Esophagus squamous epithelium (tissue), 5 donors: Measurements from ENCODE around the gene LUC7L. TPM values are rescaled to one million over a fixed set of nuclear protein-coding genes. Genes with fewer than 3 reads are reported as not detected.

ENCODE experiments used
- DNase-seq: peaks from one replicate; lab custom pipeline; 2025; lab: John Stamatoyannopoulos, UW
- H3K27ac ChIP-seq, 4 donors: fragments of 200-600 bp; sonication (generic); one replicate each; pipeline ENCODE4 v1.5.1; 2016 to 2019; ENCODE audit warnings: mild to moderate bottlenecking in 1 of 4
- H3K27me3 ChIP-seq, 4 donors: fragments of 200-600 bp; sonication (generic); 1 replicate in 3 of 4; 2 replicates in 1 of 4; pipeline versions ENCODE4 v1.5.1 to v1.6.0; 2017 to 2021; ENCODE audit warnings: antibody characterized with exemption in 1 of 4
- H3K36me3 ChIP-seq, 3 donors: fragments of 200-600 bp; sonication (generic); one replicate each; pipeline ENCODE4 v1.5.1; 2016 to 2019
- H3K4me1 ChIP-seq, 3 donors: fragments of 200-600 bp; sonication (generic); one replicate each; pipeline ENCODE4 v1.5.1; 2017 to 2019
- H3K4me3 ChIP-seq, 4 donors: fragments of 200-600 bp; sonication (generic); 1 replicate in 3 of 4; 2 replicates in 1 of 4; pipeline ENCODE4 v1.5.1; 2016 to 2019; ENCODE audit warnings: mild to moderate bottlenecking in 2 of 4, moderate library complexity in 1 of 4
- H3K9me3 ChIP-seq, 3 donors: fragments of 200-600 bp; sonication (generic); one replicate each; pipeline ENCODE4 v1.5.1; 2016 to 2019
- CTCF ChIP-seq, 6 experiments: fragments of 450-650 bp in 4 of 6; fragments of 200-600 bp in 2 of 6; sonication (generic) in 2 of 6; IDR thresholded peaks; one replicate each; pipeline ENCODE4 v1.5.1; 2016 to 2019; ENCODE audit warnings: antibody characterized with exemption in 6 of 6, mild to moderate bottlenecking in 4 of 6, moderate library complexity in 4 of 6
- POLR2A ChIP-seq, 4 donors: fragments of 450-650 bp; IDR thresholded peaks; one replicate each; pipeline ENCODE4 v1.6.1; 2017; ENCODE audit warnings: antibody characterized with exemption in 4 of 4, mild to moderate bottlenecking in 4 of 4, moderate library complexity in 3 of 4
- WGBS, 2 donors: methylation state at CpG; one replicate each; pipeline ENCODE4 v1.1.5; 2018; 5-methylcytosine and 5-hydroxymethylcytosine counted together
- intact Hi-C: fragments of 100-400 bp; cut with DNase I; formaldehyde crosslinking; loops from one replicate; pipeline ENCODE4 v1.15.0; 2022
- total RNA-seq, 4 donors: library from RNA; depleted of rRNA; stranded (reverse); fragments of >200 nt; gene quantifications; one replicate each; pipeline ENCODE4 v1.1.0, GENCODE V29; 2016
- donor health status: DM: yes; HTN: yes; CAD: no.

Gene LUC7L
- total RNA-seq, 4 donors from 2014 or later: 33.5 to 74.2 (median 46.5) TPM

GRCh38 chr16:180101-180675 lies 49.1 kb downstream of the LUC7L start, which contains the start of gene HBQ1:
HBQ1 (plus strand) TSS chr16:180459; CDS start chr16:180487, 28 bp downstream.
- WGBS, 2 donors: 26 to 52% methylated on average over 9 to 18 of the region's 59 CpGs
- H3K4me3 ChIP-seq: peak within 1 kb of the TSS; percentile 4 to 61 (median 24)
- DNase-seq: no peak
- TF ChIP-seq CTCF (IDR thresholded peaks at IDR 0.05) (peak in 2 of 6 experiments; percentile 15 to 24), POLR2A (IDR thresholded peaks at IDR 0.05) (no peak)
- H3K27me3 ChIP-seq: peaks cover 5 to 59% (median 34%) of the 10 kb centered on the region in 4 donors
- peaks cover 13 to 34% (median 16%) of the 10 kb centered on the region in 3 donors for H3K4me1 ChIP-seq
- intact Hi-C loops: no loop called here
- H3K9me3 ChIP-seq: no peaks in the 10 kb centered on the region
- H3K36me3 ChIP-seq: no peaks in the 10 kb centered on the region
- no peak within 1 kb of the TSS for H3K27ac ChIP-seq

GRCh38 chr16:179211-180092 lies 49.8 kb downstream of the LUC7L start:
- TF ChIP-seq POLR2A (IDR thresholded peaks at IDR 0.05) (no peak), CTCF (IDR thresholded peaks at IDR 0.05) (no peak)
- intact Hi-C loops: no loop called here
- H3K36me3 ChIP-seq: no peaks in the 10 kb centered on the region
- H3K4me3 ChIP-seq: no peak overlapping the region
- H3K4me1 ChIP-seq: peaks cover 13 to 34% (median 16%) of the 10 kb centered on the region in 3 donors
- no peaks in the 10 kb centered on the region for H3K9me3 ChIP-seq
- no peak for DNase-seq
- peaks cover 5 to 66% (median 37%) of the 10 kb centered on the region in 4 donors for H3K27me3 ChIP-seq
- 73 to 74% methylated on average over 17 of the region's 17 CpGs for WGBS, 2 donors
- no peak overlapping the region for H3K27ac ChIP-seq

DNA sequence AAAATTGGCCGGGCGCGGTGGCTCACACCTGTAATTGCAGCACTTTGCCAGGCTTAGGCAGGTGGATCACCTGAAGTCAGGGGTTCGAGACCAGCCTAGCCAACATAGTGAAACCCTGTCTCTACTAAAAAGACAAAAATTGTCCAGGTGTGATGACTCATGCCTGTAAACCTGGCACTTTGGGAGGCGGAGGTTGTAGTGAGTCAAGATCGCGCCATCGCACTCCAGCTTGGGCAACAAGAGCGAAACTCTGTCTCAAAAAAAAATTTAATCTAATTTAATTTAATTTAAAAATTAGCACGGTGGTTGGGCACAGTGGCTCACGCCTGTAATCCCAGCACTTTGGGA lies 50.6 kb downstream of the LUC7L start:
- H3K9me3 ChIP-seq: no peaks in the 10 kb centered on the region
- H3K36me3 ChIP-seq: no peaks in the 10 kb centered on the region
- whole genome bisulfite sequencing, 2 donors: 53 to 69% methylated on average over 11 of the region's 11 CpGs
- H3K27ac ChIP-seq: no peak overlapping the region
- TF ChIP-seq CTCF (IDR thresholded peaks at IDR 0.05) (no peak), POLR2A (IDR thresholded peaks at IDR 0.05) (no peak)
- peaks cover 5 to 71% (median 38%) of the 10 kb centered on the region in 4 donors for H3K27me3 ChIP-seq
- H3K4me1 ChIP-seq: peaks cover 13 to 34% (median 16%) of the 10 kb centered on the region in 3 donors
- no peak for DNase-seq
- intact Hi-C loops: no loop called here
- H3K4me3 ChIP-seq: no peak overlapping the region

DNA sequence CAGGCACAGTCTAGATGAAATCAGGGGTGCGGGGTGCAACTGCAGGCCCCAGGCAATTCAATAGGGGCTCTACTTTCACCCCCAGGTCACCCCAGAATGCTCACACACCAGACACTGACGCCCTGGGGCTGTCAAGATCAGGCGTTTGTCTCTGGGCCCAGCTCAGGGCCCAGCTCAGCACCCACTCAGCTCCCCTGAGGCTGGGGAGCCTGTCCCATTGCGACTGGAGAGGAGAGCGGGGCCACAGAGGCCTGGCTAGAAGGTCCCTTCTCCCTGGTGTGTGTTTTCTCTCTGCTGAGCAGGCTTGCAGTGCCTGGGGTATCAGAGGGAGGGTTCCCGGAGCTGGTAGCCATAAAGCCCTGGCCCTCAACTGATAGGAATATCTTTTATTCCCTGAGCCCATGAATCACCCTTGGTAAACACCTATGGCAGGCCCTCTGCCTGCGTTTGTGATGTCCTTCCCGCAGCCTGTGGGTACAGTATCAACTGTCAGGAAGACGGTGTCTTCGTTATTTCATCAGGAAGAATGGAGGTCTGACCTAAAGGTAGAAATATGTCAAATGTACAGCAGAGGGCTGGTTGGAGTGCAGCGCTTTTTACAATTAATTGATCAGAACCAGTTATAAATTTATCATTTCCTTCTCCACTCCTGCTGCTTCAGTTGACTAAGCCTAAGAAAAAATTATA lies 51.1 kb downstream of the LUC7L start:
- no peaks in the 10 kb centered on the region for H3K36me3 ChIP-seq
- peaks cover 5 to 76% (median 38%) of the 10 kb centered on the region in 4 donors for H3K27me3 ChIP-seq
- 50 to 64% methylated on average over 7 of the region's 11 CpGs for WGBS, 2 donors
- no peak for DNase-seq
- no peak for TF ChIP-seq POLR2A (IDR thresholded peaks at IDR 0.05)
- no peak for TF ChIP-seq CTCF (IDR thresholded peaks at IDR 0.05)
- intact Hi-C loops: no loop called here
- no peak overlapping the region for H3K27ac ChIP-seq
- H3K4me3 ChIP-seq: no peak overlapping the region
- no peaks in the 10 kb centered on the region for H3K9me3 ChIP-seq
- H3K4me1 ChIP-seq: peaks cover 13 to 39% (median 16%) of the 10 kb centered on the region in 3 donors
